ENCODE data around the gene RHOBTB3.

Gene RHOBTB3

DNA sequence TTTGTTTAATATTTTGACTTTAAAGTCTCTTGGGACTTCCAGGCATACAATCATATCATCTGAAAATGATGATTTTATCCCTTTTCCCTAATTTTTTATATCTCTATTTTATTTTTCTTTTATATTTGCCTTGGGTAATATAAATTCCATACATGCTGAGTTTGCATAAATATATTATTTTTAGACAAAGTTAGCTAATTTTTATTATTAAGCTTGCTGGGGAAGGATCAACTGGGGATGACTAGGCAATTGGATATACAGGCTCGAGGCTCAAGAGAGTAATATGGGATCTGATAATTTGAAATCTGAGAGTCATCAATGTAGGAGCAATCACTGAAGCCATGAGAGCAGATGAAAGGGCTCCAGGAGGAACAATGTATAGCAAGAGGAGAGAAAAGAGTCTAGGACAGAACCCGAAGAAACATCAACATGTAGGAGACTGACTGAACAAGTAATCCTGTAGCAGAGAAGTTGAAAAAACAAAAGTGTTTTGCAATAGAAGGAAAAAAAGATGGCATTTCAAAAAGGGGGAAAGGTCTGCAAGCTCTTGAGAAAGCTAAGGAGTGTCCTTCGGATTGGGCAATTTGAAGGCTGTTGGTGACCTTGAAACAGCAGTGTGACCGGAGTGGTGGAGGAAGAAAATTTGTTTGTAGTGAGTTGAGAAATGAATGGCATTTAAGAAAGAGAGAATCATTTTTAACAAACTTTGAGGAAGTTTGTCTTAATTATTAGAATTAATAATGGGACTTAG lies 17.0 kb upstream of the RHOBTB3 start:
- no peak for DNase-seq (ENCODE audit: low spot score)

DNA sequence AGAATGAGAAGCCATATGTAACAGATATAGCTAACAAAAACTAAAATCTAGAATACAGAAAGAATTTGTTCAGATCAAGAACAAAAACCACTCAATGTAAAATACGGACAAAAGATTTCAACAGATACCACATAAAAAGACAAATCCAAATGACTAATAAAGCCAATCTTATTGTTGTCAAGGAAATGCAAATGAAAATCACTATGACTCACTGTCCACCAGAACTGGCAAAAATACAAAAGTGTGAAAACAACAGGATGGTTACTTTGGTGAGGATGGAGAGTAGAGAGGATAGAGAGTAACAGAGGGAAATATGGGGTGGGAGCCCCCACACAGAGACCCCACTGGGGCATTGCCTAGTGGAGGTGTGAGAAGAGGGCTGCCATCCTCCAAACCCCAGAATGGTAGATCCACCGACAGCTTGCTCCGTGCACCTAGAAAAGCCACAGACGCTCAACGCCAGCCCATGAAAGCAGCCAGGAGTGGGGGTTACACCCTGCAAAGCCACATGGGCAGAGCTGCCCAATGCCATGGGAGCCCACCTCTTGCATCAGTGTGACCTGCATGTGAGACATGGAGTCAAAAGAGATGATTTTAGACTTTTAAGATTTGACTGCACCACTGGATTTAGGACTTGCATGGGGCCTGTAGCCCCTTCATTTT lies 15.2 kb upstream of the RHOBTB3 start:
- DNase-seq (ENCODE audit: low spot score) = no peak

DNA sequence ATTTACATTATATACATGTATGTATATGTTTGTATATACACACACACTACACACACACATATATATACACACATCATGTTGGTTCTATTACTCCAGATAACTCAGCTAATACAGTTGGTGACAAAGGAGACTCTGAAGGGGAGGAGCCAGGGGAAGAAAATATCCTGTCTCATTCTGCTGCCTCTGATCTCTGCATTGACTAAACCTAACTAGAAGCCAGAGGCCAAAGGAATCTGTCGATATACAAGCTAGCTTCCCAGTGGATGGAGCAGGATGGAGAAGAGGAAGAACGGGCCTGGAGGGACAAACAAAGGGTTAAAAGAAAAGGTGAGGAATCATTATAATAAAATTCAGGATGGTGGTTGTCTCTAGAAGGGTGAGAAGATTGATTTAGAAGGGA lies 13.7 kb upstream of the RHOBTB3 start:
- no peak for DNase-seq (ENCODE audit: low spot score)

DNA sequence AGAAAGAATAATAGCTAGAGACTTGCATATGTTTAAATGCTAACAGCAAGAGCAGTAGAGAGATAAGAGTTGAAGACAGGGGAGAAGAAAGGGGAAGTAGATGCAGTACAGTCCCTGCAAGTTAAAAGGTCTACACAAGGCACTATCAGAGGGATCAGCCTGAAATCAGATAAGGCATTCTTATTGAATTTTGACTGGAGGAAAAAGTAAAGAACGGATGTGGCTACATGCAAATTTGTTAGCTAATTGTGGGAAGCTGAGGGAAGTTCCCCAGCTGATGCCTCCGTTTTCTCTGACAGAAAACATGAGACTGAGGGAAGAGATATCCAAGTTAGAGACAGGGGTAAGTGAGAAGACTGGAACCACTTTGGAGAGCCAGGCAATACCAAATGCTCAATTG lies 12.9 kb upstream of the RHOBTB3 start:
- DNase-seq (ENCODE audit: low spot score) = peak; percentile 48

DNA sequence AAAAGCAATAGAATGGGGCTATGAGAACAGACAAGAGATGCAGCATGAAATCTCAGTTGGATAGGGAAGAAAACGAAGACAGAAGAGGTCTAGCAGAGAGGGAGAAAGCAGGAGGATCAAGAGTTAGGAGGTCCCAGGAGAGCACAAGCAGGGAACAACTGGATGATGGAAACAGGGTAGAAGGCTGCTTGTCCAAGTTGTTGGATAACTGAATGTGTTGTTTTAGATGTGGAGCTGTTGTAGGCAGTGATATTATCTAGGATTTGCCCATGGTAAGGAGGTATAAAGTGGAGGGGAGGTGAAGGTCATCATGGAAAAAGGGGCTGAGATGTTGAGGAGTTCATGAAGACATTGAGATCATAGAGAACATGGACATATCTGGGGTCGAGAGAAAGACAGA lies 12.4 kb upstream of the RHOBTB3 start:
- no peak for DNase-seq (ENCODE audit: low spot score)

DNA sequence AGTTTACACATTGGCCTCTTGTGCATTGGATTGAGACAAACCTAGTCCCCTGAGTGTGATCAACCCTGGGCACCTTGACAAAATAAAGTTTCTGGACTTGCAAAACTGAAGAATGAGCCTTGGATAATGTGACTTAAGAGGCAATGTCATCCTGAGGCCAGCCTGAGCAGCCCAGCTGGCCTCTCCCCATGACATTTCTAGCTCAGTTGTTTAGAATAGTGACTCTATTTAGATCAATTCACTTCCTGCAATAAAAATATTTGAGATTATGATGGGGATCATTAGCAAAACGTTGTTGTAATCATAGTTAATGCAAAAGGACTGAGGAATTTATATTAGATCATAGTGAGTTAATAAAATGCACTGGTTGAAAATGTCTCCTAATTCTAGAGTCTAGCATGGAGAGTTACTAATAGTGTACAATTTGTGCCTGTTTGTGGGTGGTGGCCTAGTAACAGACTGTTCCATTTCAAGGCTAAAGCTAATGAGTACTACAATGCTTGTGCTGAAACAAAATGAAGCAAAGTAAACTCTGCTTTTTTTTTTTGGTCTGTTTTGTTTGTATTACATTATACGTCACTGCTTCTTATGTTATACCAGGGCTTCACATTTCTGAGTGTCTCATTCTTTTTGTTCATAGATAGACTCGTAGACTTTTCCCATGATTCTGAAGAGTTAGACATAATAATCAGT lies 10.9 kb upstream of the RHOBTB3 start:
- no peak for DNase-seq (ENCODE audit: low spot score)

DNA sequence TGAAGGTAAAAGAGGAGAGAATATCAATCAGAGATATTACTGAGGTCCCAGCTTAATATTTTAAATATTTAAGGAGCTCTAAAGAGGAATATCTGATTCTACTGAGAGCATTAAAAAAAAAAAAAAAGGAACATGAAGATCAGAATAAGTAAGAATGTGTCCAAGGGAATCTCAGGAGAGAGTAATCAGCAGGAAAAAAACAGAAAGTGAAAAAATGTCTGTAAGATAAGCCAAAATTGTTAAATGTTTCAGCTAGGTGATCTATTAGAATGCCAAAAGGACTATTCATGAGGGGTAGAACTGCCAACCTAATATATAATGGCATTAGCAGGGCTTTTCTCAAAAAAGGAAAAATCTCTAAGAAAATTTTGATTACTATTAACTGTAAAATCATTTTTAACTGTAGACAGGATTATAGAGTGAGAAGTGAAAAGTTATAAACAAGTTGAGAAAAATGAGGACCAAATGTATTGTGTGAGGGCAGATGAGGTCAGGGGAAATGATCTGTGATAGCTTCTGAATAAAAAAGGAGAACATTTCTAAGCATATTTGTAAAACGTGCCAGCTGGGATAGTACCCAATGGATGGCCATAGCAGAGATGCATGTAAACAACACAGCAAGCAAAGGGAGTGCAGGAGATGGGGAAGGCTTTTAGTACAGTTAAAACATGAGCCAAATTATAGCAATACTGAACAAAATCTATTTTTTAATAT lies 9.4 kb upstream of the RHOBTB3 start:
- DNase-seq (ENCODE audit: low spot score) = no peak

DNA sequence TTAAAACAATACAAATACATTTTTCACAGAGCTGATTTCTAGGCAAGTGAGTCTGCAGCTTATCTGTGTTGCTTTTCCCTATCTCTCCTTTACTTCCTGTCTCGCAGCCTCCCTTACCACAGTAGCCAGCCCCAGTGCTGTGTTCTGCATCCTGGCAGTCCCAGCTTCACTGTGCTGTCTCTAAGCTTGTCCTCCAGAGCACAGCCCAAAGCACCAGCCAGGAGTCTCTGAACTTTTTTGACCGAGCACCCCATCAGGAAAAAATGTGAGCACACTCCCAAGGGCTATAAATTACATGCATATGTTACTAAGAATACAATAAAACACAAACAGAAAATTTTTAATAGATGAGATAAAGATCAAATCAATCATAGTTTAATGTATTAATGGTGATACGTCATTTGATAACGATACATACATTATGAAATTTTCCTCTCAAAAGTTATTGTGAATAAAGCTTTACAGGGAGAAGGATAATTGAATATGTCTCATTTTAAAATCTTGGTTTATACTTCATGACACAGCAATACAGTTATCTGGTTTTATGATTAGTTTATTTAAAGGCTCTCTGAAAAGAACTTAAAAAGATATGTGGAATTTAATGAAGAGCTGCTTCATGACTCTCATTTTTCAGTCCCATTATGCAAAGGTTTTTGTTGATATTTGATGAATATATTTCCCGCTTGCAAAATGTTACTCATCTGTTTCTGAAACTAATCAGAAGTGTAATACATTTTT lies 7.3 kb upstream of the RHOBTB3 start:
- no peak for DNase-seq (ENCODE audit: low spot score)

DNA sequence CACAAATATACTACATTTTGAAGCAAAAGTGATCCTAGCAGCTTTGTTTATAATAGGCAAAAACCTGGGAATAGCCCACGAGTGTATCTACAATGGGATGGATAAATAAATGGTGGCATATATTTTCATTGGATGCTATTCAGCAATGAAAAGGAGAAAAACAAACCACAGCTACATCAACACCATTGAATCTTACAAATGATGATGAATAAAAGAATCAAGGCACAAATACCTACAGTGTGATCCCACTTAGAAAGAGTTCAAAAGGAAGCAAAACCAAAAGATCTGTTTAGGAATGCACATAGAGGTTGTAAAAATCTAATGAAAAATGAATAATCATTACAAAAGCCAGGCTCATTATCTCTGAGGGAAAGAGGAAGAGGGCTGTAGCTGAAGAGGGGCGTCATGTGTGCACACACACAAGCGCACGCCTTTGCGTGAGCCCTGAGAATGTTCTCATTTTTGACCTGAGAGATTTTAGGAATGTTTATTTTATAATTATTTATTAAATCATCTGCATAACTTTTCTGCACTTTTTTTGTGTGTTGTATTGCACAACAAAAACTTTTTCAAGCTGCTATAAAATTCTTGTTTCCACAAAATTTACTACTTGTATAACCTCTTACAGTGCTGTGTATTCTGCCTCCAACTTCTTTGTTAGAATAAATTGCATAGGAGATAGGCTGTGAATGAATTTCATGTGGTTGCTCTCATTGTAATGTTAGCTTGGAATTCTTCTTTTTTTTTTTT lies 5.9 kb upstream of the RHOBTB3 start:
- no peak for DNase-seq (ENCODE audit: low spot score)

DNA sequence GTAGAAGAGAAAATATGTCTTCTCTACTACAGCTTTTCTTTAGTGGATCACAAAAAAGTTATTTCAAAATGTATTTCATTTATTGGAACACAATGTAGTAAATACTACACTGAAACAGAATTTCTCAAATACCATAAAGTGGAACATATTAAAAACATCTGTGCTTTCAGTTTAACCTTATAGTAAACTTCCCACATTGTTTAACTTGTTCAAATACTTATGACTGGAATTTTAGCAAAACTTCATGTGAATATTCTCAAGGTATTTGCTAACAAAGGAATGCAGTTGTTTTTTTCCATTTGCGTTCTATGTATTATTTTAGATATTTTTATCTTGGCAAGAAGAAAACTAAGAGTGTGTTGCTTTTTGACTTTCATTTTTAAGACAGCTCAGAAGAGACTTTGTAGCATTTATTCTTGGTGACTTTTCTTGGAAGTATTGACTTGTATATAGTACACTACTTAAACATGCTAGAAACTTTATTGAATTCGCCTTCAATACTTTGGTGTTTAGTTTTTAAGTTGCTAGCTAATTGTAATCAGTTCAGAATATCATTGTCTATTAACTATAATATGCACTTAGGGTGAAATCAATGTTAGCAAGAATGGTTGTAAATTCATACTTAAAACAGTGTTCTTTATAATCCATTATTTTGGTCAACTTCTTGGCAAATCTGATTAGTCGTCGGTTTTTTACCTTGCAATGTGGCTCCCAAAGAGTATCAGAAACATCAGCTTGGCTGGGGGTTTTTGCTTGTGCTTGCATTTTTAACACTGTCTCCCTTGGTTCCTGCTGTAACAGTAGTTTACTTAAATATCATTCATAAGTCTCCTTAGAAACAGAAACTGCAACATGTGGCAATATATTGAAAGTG lies 5.0 kb upstream of the RHOBTB3 start:
- no peak for DNase-seq (ENCODE audit: low spot score)

DNA sequence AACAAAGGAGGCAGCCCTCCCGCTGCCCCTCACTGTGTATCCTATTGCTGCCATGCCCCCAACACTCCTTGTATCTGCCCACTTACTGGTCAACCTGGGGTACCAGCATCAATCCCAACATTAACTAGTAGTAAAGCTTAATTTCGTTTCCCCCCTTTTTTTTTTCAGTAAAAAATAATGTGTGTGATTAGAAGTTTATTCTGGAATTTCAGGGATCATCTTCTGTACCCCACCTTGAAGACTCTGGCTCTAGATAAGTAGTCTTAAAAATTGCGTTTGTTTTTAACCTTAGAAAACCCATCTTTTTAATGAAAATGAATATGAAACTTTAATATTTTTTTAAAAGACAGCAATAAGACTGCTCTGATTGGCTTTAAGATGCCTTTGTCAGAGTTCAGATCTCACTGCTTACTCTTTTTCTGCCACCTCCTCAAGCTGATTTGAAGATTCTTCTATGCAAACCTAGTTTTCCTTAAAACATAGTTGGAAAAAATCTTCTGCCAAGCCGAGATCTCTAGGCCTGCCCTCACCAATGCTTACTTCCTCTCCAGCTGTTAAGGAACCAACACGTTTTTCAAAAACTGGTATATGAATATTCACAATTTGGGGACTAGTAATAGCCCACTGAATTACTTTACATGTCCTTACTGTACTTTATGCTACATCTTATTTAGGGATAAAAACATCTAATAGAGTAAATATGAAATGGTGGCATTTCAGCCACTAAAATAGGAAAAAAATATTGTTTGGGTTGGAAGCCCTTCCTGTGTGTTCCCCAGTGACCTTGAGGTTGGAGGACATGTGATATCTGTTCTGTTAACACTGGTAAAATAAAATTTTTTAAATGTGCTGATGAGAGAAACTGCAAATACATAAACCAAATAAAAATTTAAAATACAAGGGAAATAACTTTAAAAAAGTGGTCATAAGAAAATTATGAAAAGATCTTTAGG lies 4.0 kb upstream of the RHOBTB3 start:
- no peak for DNase-seq (ENCODE audit: low spot score)

DNA sequence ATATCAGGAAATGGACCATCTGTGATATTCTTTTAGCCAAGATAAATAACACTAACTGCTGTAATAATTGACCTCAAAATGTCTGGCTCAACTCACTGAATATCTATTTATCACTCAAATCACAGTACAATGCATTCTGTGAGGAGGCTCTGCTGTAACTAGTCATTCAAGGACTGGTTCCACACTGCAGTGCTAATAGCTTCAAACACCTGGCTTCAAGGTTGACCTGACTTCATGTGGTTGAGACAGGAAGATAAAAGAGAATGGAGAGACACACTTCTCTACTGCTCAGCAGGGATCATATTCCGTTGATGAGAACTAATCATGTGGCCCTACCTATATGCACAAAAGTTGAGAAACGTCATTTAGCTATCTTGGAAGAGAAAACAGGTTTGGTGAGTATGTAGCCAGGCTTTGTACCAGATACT lies 3.4 kb upstream of the RHOBTB3 start:
- no peak for DNase-seq (ENCODE audit: low spot score)

DNA sequence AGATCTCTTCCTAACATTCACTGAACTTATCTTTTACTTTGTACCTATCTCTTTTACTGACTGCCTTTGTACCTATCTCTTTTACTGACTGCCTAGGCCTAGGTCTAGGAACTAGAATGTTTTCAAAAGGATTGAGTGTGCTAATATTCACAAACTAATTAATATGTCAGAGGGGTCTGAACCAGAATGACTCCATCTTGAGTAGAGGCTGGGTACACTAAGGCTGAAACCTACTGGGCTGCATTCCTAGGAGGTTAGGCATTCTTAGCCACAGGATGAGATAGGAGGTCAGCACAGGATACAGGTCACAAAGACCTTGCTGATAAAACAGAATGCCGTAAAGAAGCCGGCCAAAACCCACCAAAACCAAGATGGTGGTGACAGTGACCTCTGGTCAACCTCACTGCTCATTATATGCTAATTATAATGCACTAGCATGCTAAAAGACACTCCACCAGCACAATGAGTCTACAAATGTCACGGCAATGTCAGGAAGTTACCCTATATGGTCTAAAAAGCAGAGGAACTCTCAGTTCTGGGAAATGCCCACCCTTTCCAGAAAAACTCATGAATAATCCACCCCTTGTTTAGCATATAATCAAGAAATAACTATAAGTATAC lies 2.5 kb upstream of the RHOBTB3 start:
- DNase-seq (ENCODE audit: low spot score) = no peak

DNA sequence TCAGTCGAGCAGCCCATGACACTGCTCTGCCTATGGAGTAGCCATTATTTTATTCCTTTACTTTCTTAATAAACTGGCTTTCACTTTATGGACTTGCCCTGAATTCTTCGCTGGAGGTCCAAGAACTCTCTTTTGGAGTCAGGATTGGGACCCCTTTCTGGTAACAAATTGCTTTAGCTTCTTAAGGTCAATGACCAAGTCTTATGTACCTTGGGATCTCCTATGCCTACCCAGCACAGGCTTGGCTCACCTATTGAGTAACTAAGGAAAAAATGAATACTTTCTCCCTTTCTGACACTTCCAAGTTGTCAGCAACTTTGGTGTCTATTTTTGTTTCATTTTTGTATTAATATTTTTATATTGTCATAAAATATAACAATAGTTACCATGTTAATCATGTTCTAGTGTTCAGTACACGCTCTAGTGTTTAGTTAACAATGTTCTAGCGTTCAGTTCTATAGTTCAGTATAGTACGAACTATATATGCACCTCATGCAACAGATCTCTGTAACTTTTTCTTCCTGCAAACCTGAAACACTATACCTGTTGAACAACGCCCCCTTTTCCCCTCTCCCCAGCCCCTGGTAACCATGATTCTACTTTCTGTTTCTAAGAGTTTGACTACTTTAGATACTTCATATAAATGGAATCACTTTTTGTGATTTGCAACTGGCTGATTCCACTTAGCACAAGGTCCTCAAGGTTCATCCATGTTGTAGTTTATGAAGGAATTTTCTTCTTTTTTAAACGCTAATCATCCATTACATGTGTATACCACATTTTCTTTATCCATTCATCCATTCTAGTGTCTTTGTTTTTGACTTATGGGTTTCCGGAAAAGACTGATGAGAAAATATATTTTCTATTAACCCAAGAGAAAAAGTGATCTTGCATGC lies 1.8 kb upstream of the RHOBTB3 start:
- no peak for DNase-seq (ENCODE audit: low spot score)

DNA sequence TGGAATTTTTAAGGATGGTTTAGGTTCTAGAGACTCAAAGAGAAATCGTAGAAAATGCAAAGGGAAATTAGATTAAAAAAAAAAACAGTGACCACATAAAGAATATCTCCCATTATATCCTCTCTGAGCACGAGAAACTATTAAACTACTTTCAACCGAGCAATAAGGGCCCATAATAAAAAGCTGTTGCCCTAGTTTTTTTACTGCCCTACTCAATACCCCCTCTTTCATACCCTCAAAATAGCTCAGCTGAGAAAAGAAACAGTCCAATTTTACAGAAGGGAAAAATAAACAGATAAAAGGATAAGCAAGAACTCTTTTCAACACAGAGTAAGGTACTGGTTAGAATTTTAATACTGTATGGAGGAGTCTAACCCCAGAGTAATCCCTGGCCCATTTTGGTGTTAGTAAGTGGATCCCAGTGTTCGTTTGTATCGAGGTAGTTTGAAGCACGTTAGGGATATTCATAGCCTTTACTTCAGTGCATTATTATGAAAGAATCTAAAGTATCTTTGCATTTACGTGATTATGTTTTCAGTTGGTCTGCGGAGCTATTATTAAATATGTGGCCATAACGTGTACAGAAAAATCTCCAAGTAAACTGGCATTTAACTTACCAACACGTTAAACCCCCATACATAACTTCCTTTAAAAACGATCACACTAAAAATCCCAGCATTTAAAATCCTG lies 980 bp upstream of the RHOBTB3 start:
- DNase-seq (ENCODE audit: low spot score) = no peak

DNA sequence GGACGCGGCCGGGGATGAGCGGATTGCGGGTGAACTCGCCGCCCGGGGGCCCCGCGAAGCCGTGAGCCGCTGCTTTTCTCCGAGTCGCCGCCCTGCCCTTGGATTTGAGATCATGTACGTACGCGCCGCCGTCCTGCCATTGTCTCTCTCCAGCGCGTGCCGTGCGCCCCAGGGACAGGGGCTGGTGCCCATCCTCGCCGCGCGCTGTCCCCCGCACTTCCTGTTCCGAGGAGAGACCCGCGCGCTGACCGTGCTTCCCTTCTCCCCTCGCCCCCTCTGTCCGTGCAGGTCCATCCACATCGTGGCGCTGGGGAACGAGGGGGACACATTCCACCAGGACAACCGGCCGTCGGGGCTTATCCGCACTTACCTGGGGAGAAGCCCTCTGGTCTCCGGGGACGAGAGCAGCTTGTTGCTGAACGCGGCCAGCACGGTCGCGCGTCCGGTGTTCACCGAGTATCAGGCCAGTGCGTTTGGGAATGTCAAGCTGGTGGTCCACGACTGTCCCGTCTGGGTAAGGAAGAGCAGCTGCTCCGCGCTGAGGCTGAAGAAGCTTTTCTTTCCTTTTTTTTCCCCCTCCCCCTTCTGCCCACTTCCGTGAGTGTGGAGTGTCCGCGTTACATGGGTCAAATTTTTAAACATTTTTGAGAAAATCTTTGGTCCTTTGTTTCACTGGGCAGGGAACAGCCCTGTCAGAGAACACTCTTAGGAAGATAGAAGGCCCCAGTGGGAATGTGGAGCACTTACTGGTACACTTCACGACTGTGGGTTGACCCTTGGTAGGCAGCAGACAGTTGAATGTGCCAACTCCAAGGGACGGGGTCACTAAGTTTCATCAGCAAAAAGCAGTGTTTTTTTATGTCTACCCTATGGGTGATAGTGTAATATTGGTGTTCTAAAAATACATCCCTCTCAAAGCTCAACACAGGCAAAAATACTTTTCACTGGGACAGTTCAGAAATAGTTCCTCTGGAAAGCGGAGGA lies 727 bp downstream of the RHOBTB3 start:
- DNase-seq (ENCODE audit: low spot score) = no peak
